ENCODE results near the gene AGBL4. TPM values are rescaled to one million over a fixed set of nuclear protein-coding genes. Genes with fewer than 3 reads are reported as not detected.

AGBL4 gene
- total and polyA plus RNA-seq, 2 of the 13 experiments (the other 11 are each of a cell fraction or from before 2014, with no cell fraction given) = not detected

DNA sequence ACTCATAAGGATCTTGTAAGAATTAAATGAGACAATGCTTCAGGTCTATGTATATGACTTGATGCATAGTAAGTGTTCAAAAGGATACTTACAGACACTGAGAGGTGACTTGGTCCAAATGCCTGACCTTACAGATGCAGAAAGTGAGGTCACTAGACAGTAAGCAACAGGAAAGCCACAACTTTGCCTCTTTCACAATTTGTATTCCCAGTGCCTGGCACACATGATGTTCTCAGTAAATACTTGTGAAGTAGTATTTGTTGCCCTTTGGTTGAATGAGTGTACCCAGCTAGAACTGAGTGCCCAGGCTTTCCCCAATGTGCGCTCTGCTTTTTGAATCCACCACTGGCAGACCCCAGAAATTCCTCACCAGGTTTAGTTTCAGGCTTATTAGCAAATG lies 1352.2 kb downstream of the AGBL4 start (continued):
- TF ChIP-seq, protein P1, sequence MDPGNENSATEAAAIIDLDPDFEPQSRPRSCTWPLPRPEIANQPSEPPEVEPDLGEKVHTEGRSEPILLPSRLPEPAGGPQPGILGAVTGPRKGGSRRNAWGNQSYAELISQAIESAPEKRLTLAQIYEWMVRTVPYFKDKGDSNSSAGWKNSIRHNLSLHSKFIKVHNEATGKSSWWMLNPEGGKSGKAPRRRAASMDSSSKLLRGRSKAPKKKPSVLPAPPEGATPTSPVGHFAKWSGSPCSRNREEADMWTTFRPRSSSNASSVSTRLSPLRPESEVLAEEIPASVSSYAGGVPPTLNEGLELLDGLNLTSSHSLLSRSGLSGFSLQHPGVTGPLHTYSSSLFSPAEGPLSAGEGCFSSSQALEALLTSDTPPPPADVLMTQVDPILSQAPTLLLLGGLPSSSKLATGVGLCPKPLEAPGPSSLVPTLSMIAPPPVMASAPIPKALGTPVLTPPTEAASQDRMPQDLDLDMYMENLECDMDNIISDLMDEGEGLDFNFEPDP (CRISPR knock-in tag; conservative IDR thresholded peaks at IDR 0.05) = no peak
- TF ChIP-seq, protein P2, sequence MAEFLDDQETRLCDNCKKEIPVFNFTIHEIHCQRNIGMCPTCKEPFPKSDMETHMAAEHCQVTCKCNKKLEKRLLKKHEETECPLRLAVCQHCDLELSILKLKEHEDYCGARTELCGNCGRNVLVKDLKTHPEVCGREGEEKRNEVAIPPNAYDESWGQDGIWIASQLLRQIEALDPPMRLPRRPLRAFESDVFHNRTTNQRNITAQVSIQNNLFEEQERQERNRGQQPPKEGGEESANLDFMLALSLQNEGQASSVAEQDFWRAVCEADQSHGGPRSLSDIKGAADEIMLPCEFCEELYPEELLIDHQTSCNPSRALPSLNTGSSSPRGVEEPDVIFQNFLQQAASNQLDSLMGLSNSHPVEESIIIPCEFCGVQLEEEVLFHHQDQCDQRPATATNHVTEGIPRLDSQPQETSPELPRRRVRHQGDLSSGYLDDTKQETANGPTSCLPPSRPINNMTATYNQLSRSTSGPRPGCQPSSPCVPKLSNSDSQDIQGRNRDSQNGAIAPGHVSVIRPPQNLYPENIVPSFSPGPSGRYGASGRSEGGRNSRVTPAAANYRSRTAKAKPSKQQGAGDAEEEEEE (CRISPR knock-in tag; IDR thresholded peaks at IDR 0.05; ENCODE audit: borderline replicate concordance) = no peak
- TF ChIP-seq ZBTB21 (CRISPR knock-in tag; IDR thresholded peaks at IDR 0.05) = no peak
- no peak for TF ChIP-seq ZFP41 (CRISPR knock-in tag; IDR thresholded peaks at IDR 0.05; ENCODE audit: borderline replicate concordance)
- TF ChIP-seq, protein P3, sequence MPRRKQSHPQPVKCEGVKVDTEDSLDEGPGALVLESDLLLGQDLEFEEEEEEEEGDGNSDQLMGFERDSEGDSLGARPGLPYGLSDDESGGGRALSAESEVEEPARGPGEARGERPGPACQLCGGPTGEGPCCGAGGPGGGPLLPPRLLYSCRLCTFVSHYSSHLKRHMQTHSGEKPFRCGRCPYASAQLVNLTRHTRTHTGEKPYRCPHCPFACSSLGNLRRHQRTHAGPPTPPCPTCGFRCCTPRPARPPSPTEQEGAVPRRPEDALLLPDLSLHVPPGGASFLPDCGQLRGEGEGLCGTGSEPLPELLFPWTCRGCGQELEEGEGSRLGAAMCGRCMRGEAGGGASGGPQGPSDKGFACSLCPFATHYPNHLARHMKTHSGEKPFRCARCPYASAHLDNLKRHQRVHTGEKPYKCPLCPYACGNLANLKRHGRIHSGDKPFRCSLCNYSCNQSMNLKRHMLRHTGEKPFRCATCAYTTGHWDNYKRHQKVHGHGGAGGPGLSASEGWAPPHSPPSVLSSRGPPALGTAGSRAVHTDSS (CRISPR knock-in tag; conservative IDR thresholded peaks at IDR 0.05) = no peak
- no peak for TF ChIP-seq MBD4 (IDR thresholded peaks at IDR 0.05; ENCODE audit: borderline replicate concordance, low read length)
- no peak for TF ChIP-seq ZNF326 (CRISPR knock-in tag; IDR thresholded peaks at IDR 0.05; ENCODE audit: borderline replicate concordance)
